ENCODE data around the gene HMCN1.

Gene HMCN1

DNA sequence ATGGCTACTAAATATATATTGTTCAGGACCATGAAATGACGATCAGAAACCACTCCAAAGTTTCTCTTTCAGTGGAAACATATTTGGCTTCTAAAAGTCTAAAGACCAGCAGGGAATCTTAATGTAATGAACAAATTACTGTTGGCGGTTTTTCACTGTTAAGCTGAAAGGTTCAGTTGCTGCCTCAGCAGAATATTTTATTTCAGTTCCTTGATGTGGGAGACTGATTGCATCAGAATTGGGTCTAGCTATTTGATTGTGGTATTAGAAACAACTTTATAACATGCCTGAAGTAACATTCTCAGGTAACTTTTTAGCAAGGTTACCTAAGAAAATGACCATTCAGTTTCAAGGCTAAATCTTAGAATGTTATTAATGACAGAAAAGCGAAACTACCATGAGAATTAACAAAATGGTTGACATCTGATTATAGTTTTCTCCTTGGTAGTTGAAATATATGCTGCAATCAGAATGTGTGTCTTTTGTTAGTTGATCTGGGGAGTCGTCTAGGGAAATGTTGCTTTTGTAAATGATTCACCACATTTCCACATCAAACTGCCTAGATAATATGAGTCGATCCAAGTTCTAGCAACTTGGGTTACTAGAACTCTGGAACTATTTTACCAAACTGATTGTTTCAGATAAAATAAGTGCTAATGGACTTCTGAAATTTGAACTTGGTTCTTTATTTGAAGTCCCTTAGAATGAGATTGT, 200.4 kb downstream of the HMCN1 start:
- WGBS = 100% methylated on average over 2 of the region's 5 CpGs
- no peak overlapping the region for H2BK15ac ChIP-seq (ENCODE audit: low read depth, poor library complexity, severe bottlenecking)

DNA sequence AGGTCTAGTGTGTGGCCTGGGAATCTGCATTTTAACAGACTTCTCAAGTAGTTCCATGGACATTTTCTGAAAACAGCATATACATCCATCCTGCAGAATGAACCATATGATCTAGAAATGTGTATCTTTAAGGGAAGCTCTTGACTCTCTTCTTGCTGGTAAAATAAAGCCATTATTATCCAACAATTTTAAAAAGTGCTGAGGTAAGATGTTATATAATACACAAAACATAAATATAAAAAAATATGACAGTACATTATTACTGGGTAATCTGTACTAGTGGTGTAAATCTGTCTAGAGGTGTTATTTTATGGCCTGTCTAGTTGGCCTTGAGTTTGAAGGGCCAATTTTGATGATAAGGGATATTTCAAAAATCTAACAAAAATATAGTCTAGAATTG, 201.2 kb downstream of the HMCN1 start:
- no peak overlapping the region for H4K91ac ChIP-seq (ENCODE audit: low read length)
- H3K27ac ChIP-seq (ENCODE audit: low read length, poor library complexity, severe bottlenecking) = peak overlapping the region; percentile 17
- no peak overlapping the region for H3K23ac ChIP-seq (ENCODE audit: low read length in 2 of 2)
- H3K36me3 ChIP-seq (ENCODE audit: control insufficient read depth in 1 of 2, insufficient read depth in 2 of 2, low read depth in 1 of 2, low read length in 2 of 2) = peaks cover 0 to 35% of the 10 kb centered on the region in 2 experiments
- no peak overlapping the region for H2AK5ac ChIP-seq (ENCODE audit: low read length, severe bottlenecking)
- H3K9me3 ChIP-seq (ENCODE audit: control insufficient read depth, low read length) = peaks cover 5% of the 10 kb centered on the region
- H3K4me2 ChIP-seq (ENCODE audit: low read length, poor library complexity, severe bottlenecking) = no peak overlapping the region
- no peak overlapping the region for H2AFZ ChIP-seq (ENCODE audit: low read depth, low read length)
- H3K4me1 ChIP-seq (ENCODE audit: control insufficient read depth, insufficient read depth, low read depth, low read length) = no peaks in the 10 kb centered on the region
- no peak overlapping the region for H2BK120ac ChIP-seq (ENCODE audit: low read depth, low read length)
- H2BK15ac ChIP-seq (ENCODE audit: low read depth, poor library complexity, severe bottlenecking) = no peak overlapping the region
- no peak overlapping the region for H4K8ac ChIP-seq (ENCODE audit: low read length)
- no peak overlapping the region for H3K4me3 ChIP-seq (ENCODE audit: insufficient read depth in 1 of 2, low read depth in 1 of 2, low read length in 2 of 2)
- no peak overlapping the region for H2BK5ac ChIP-seq (ENCODE audit: low read depth, low read length, poor library complexity, severe bottlenecking)
- no peak for DNase-seq
- H3K4ac ChIP-seq (ENCODE audit: low read depth in 1 of 2, low read length in 2 of 2) = no peak overlapping the region
- H3K9ac ChIP-seq (ENCODE audit: low read length) = peak overlapping the region; percentile 84
- H3K14ac ChIP-seq (ENCODE audit: low read length in 2 of 2) = no peak overlapping the region
- no peaks in the 10 kb centered on the region for H3K79me1 ChIP-seq (replicated peaks; ENCODE audit: low read length, poor library complexity, severe bottlenecking)
- no peak overlapping the region for H2BK12ac ChIP-seq (ENCODE audit: low read length in 2 of 2)
- H3K27me3 ChIP-seq (ENCODE audit: control insufficient read depth in 1 of 2, insufficient read depth in 1 of 2, low read length in 2 of 2) = no peaks in the 10 kb centered on the region
- H3K18ac ChIP-seq (ENCODE audit: low read depth in 1 of 2, low read length in 2 of 2) = no peak overlapping the region

More for the DNA sequence above, 200.4 kb downstream of the HMCN1 start:
- no peak overlapping the region for H3K4me2 ChIP-seq (ENCODE audit: low read length, poor library complexity, severe bottlenecking)
- H3K18ac ChIP-seq (ENCODE audit: low read depth in 1 of 2, low read length in 2 of 2) = no peak overlapping the region
- no peak overlapping the region for H3K4ac ChIP-seq (ENCODE audit: low read depth in 1 of 2, low read length in 2 of 2)
- peaks cover 0 to 42% of the 10 kb centered on the region in 2 experiments for H3K36me3 ChIP-seq (ENCODE audit: control insufficient read depth in 1 of 2, insufficient read depth in 2 of 2, low read depth in 1 of 2, low read length in 2 of 2)
- no peak overlapping the region for H2AFZ ChIP-seq (ENCODE audit: low read depth, low read length)
- H3K9me3 ChIP-seq (ENCODE audit: control insufficient read depth, low read length) = peaks cover 5% of the 10 kb centered on the region
- H2AK5ac ChIP-seq (ENCODE audit: low read length, severe bottlenecking) = no peak overlapping the region
- no peaks in the 10 kb centered on the region for H3K4me1 ChIP-seq (ENCODE audit: control insufficient read depth, insufficient read depth, low read depth, low read length)
- no peak overlapping the region for H2BK120ac ChIP-seq (ENCODE audit: low read depth, low read length)
- no peaks in the 10 kb centered on the region for H3K27me3 ChIP-seq (ENCODE audit: control insufficient read depth in 1 of 2, insufficient read depth in 1 of 2, low read length in 2 of 2)
- H4K91ac ChIP-seq (ENCODE audit: low read length) = no peak overlapping the region
- H2BK12ac ChIP-seq (ENCODE audit: low read length in 2 of 2) = no peak overlapping the region
- DNase-seq = no peak
- peak overlapping the region in 1 of 2 experiments; percentile 62 for H3K4me3 ChIP-seq (ENCODE audit: insufficient read depth in 1 of 2, low read depth in 1 of 2, low read length in 2 of 2)
- H2BK5ac ChIP-seq (ENCODE audit: low read depth, low read length, poor library complexity, severe bottlenecking) = no peak overlapping the region
- no peak overlapping the region for H3K14ac ChIP-seq (ENCODE audit: low read length in 2 of 2)
- H3K9ac ChIP-seq (ENCODE audit: low read length) = peak overlapping the region; percentile 84
- H3K23ac ChIP-seq (ENCODE audit: low read length in 2 of 2) = no peak overlapping the region
- H4K8ac ChIP-seq (ENCODE audit: low read length) = no peak overlapping the region
- peak overlapping the region; percentile 23 for H3K27ac ChIP-seq (ENCODE audit: low read length, poor library complexity, severe bottlenecking)
- no peaks in the 10 kb centered on the region for H3K79me1 ChIP-seq (replicated peaks; ENCODE audit: low read length, poor library complexity, severe bottlenecking)

- Histone ChIP-seq H4K91ac (ENCODE audit: low read length) (no peak overlapping the region), H3K4ac (ENCODE audit: low read depth in 1 of 2, low read length in 2 of 2) (no peak overlapping the region), H3K27ac (ENCODE audit: low read length, poor library complexity, severe bottlenecking) (no peak overlapping the region), H2BK120ac (ENCODE audit: low read depth, low read length) (no peak overlapping the region), H3K27me3 (ENCODE audit: control insufficient read depth in 1 of 2, insufficient read depth in 1 of 2, low read length in 2 of 2) (no peaks in the 10 kb centered on the region), H2AFZ (ENCODE audit: low read depth, low read length) (no peak overlapping the region), H3K23ac (ENCODE audit: low read length in 2 of 2) (no peak overlapping the region), H2BK12ac (ENCODE audit: low read length in 2 of 2) (no peak overlapping the region), H3K36me3 (ENCODE audit: control insufficient read depth in 1 of 2, insufficient read depth in 2 of 2, low read depth in 1 of 2, low read length in 2 of 2) (peaks cover 0 to 31% of the 10 kb centered on the region in 2 experiments), H2AK5ac (ENCODE audit: low read length, severe bottlenecking) (no peak overlapping the region), H2BK15ac (ENCODE audit: low read depth, poor library complexity, severe bottlenecking) (no peak overlapping the region), H3K9me3 (ENCODE audit: control insufficient read depth, low read length) (peaks cover 5% of the 10 kb centered on the region), H3K18ac (ENCODE audit: low read depth in 1 of 2, low read length in 2 of 2) (no peak overlapping the region), H3K79me1 (replicated peaks; ENCODE audit: low read length, poor library complexity, severe bottlenecking) (no peaks in the 10 kb centered on the region), H3K14ac (ENCODE audit: low read length in 2 of 2) (no peak overlapping the region), H2BK5ac (ENCODE audit: low read depth, low read length, poor library complexity, severe bottlenecking) (no peak overlapping the region), H4K8ac (ENCODE audit: low read length) (no peak overlapping the region), H3K4me3 (ENCODE audit: insufficient read depth in 1 of 2, low read depth in 1 of 2, low read length in 2 of 2) (no peak overlapping the region), H3K9ac (ENCODE audit: low read length) (no peak overlapping the region), H3K4me2 (ENCODE audit: low read length, poor library complexity, severe bottlenecking) (no peak overlapping the region), H3K4me1 (ENCODE audit: control insufficient read depth, insufficient read depth, low read depth, low read length) (no peaks in the 10 kb centered on the region)
- 98% methylated on average over 1 of the region's 1 CpG for WGBS
- no peak for DNase-seq
Observed at GRCh38 chr1:185936641-185937040, 202.4 kb downstream of the HMCN1 start.

- Histone ChIP-seq H2AK5ac (ENCODE audit: low read length, severe bottlenecking) (peak overlapping the region; percentile 77), H3K14ac (ENCODE audit: low read length in 2 of 2) (no peak overlapping the region), H2BK5ac (ENCODE audit: low read depth, low read length, poor library complexity, severe bottlenecking) (no peak overlapping the region), H3K9me3 (ENCODE audit: control insufficient read depth, low read length) (peaks cover 5% of the 10 kb centered on the region), H4K91ac (ENCODE audit: low read length) (no peak overlapping the region), H2BK15ac (ENCODE audit: low read depth, poor library complexity, severe bottlenecking) (no peak overlapping the region), H2BK120ac (ENCODE audit: low read depth, low read length) (no peak overlapping the region), H3K27me3 (ENCODE audit: control insufficient read depth in 1 of 2, insufficient read depth in 1 of 2, low read length in 2 of 2) (no peaks in the 10 kb centered on the region), H2BK12ac (ENCODE audit: low read length in 2 of 2) (peak overlapping the region in 1 of 2 experiments; percentile 69), H3K23ac (ENCODE audit: low read length in 2 of 2) (no peak overlapping the region), H3K18ac (ENCODE audit: low read depth in 1 of 2, low read length in 2 of 2) (no peak overlapping the region), H3K27ac (ENCODE audit: low read length, poor library complexity, severe bottlenecking) (no peak overlapping the region), H3K4me3 (ENCODE audit: insufficient read depth in 1 of 2, low read depth in 1 of 2, low read length in 2 of 2) (peak overlapping the region in 1 of 2 experiments; percentile 6), H2AFZ (ENCODE audit: low read depth, low read length) (no peak overlapping the region), H3K36me3 (ENCODE audit: control insufficient read depth in 1 of 2, insufficient read depth in 2 of 2, low read depth in 1 of 2, low read length in 2 of 2) (peaks cover 0 to 27% of the 10 kb centered on the region in 2 experiments), H3K9ac (ENCODE audit: low read length) (no peak overlapping the region), H3K4me1 (ENCODE audit: control insufficient read depth, insufficient read depth, low read depth, low read length) (no peaks in the 10 kb centered on the region), H3K79me1 (replicated peaks; ENCODE audit: low read length, poor library complexity, severe bottlenecking) (no peaks in the 10 kb centered on the region), H3K4me2 (ENCODE audit: low read length, poor library complexity, severe bottlenecking) (no peak overlapping the region), H4K8ac (ENCODE audit: low read length) (no peak overlapping the region), H3K4ac (ENCODE audit: low read depth in 1 of 2, low read length in 2 of 2) (no peak overlapping the region)
- WGBS = 75% methylated on average over 2 of the region's 2 CpGs
- DNase-seq = no peak
Observed at GRCh38 chr1:185938396-185938795, 204.2 kb downstream of the HMCN1 start.
